HG03565 (cell line): ENCODE data around the gene LIMCH1.

Experiments
- ATAC-seq: cut with Tn5 transposase; IDR thresholded peaks from one replicate; pipeline ENCODE4 v1.9.1; 2021; ENCODE audit warnings: mild to moderate bottlenecking, moderate library complexity; ENCODE audit not compliant: unreplicated experiment

Gene LIMCH1

GRCh38 chr4:41528512-41529205 lies 9.3 kb upstream of the LIMCH1 start:
- ATAC-seq, result no peak

GRCh38 chr4:41530741-41531140 lies 7.2 kb upstream of the LIMCH1 start:
- ATAC-seq, result no peak

- ATAC-seq, result no peak
Measured at GRCh38 chr4:41532336-41532735, 5.6 kb upstream of the LIMCH1 start.

- ATAC-seq, result no peak
Measured at GRCh38 chr4:41532882-41533281, 5.1 kb upstream of the LIMCH1 start.

- no peak for ATAC-seq
Measured at GRCh38 chr4:41533680-41534079, 4.3 kb upstream of the LIMCH1 start.

- no peak for ATAC-seq
Measured at GRCh38 chr4:41534404-41534803, 3.6 kb upstream of the LIMCH1 start.

- no peak for ATAC-seq
Measured at GRCh38 chr4:41535911-41536371, 2.0 kb upstream of the LIMCH1 start.

GRCh38 chr4:41537292-41537890 lies 566 bp upstream of the LIMCH1 start:
- ATAC-seq, result no peak

- no peak for ATAC-seq
Measured at GRCh38 chr4:41538887-41539498, 1.0 kb downstream of the LIMCH1 start.

- ATAC-seq, result no peak
Measured at GRCh38 chr4:41539711-41540110, 1.8 kb downstream of the LIMCH1 start.

GRCh38 chr4:41540687-41541086 lies 2.7 kb downstream of the LIMCH1 start:
- ATAC-seq, result no peak

- no peak for ATAC-seq
Measured at GRCh38 chr4:41541687-41542094, 3.7 kb downstream of the LIMCH1 start.

GRCh38 chr4:41542526-41543275 lies 4.7 kb downstream of the LIMCH1 start:
- ATAC-seq, result no peak

- no peak for ATAC-seq
Measured at GRCh38 chr4:41545238-41545637, 7.3 kb downstream of the LIMCH1 start.

- no peak for ATAC-seq
Measured at GRCh38 chr4:41546638-41547037, 8.7 kb downstream of the LIMCH1 start.

- no peak for ATAC-seq
Measured at GRCh38 chr4:41548305-41548880, 10.4 kb downstream of the LIMCH1 start.

GRCh38 chr4:41549478-41549877 lies 11.5 kb downstream of the LIMCH1 start:
- no peak for ATAC-seq

- ATAC-seq, result no peak
Measured at GRCh38 chr4:41550308-41550707, 12.4 kb downstream of the LIMCH1 start.

GRCh38 chr4:41551536-41551935 lies 13.6 kb downstream of the LIMCH1 start:
- no peak for ATAC-seq

GRCh38 chr4:41554905-41555304 lies 16.9 kb downstream of the LIMCH1 start:
- ATAC-seq, result no peak

- no peak for ATAC-seq
Measured at GRCh38 chr4:41556526-41556925, 18.6 kb downstream of the LIMCH1 start.
